PC-3 (cell line): ENCODE data around the gene TOX3. TPM values are rescaled to one million over a fixed set of nuclear protein-coding genes. Genes with fewer than 3 reads are reported as not detected.

ENCODE experiments used
- ATAC-seq: fragments of 200-7000 bp; cut with Tn5 transposase; 2 replicates; pipeline ENCODE4 v1.9.1; 2020; ENCODE audit warnings: mild to moderate bottlenecking, moderate library complexity
- BruUV-seq: library from RNA; stranded (reverse); fragments of 400-500 nt; replicated peaks from 2 replicates; lab custom pipeline; 2021; lab: Mats Ljungman, UMichigan
- CTCF ChIA-PET: fragments of 300-600 bp; sonication (Branson Sonifier 250); formaldehyde crosslinking; loops from one replicate; lab custom pipeline; 2022; ENCODE audit warnings: antibody characterized with exemption; lab: Charles Lee
- POLR2A ChIA-PET: fragments of 300-600 bp; sonication (Branson Sonifier 250); formaldehyde crosslinking; loops from one replicate; lab custom pipeline; 2022; ENCODE audit warnings: antibody characterized with exemption; ENCODE audit not compliant: unreplicated experiment; lab: Charles Lee
- DNase-seq: peaks from one replicate; pipeline ENCODE4 v3.0.0-alpha.2; 2015
- H2AFZ ChIP-seq: fragments of 300-600 bp; sonication (generic); 2 replicates; pipeline ENCODE4 v1.6.0; 2016; ENCODE audit warnings: antibody characterized with exemption, low read length
- H3F3A ChIP-seq: fragments of 300-600 bp; sonication (generic); one replicate; pipeline ENCODE4 v1.6.0; 2017; ENCODE audit warnings: antibody characterized with exemption, low read length, control low read depth, mild to moderate bottlenecking; ENCODE audit not compliant: unreplicated experiment
- H3K27ac ChIP-seq: fragments of 300-600 bp; sonication (generic); 2 replicates; pipeline ENCODE4 v1.5.1; 2016; ENCODE audit warnings: mild to moderate bottlenecking, low read length
- H3K27me3 ChIP-seq: fragments of 300-600 bp; sonication (generic); 2 replicates; pipeline ENCODE4 v1.6.1; 2016; ENCODE audit warnings: low read length, mixed read lengths
- H3K36me3 ChIP-seq: fragments of 300-600 bp; sonication (generic); 2 replicates; pipeline ENCODE4 v1.6.1; 2016; ENCODE audit warnings: low read depth, mixed run types, low read length, mixed read lengths
- H3K4me1 ChIP-seq: fragments of 300-600 bp; sonication (generic); 2 replicates; pipeline ENCODE4 v1.5.1; 2016; ENCODE audit warnings: low read length; ENCODE audit not compliant: insufficient read depth
- H3K4me2 ChIP-seq: fragments of 300-600 bp; sonication (generic); 2 replicates; pipeline ENCODE4 v1.6.0; 2016; ENCODE audit warnings: low read length
- H3K4me3 ChIP-seq: fragments of 300-600 bp; sonication (generic); 2 replicates; pipeline ENCODE4 v1.5.1; 2016; ENCODE audit warnings: mild to moderate bottlenecking, low read length, mixed read lengths
- H3K79me2 ChIP-seq: fragments of 300-600 bp; sonication (generic); 2 replicates; pipeline ENCODE4 v1.6.1; 2017; ENCODE audit warnings: low read length, mixed read lengths
- H3K9ac ChIP-seq: fragments of 300-600 bp; sonication (generic); 2 replicates; pipeline ENCODE4 v1.6.0; 2016; ENCODE audit warnings: mild to moderate bottlenecking, low read length
- H3K9me2 ChIP-seq: fragments of 300-600 bp; sonication (generic); replicated peaks from 2 replicates; pipeline ENCODE4 v1.6.1; 2016; ENCODE audit warnings: mixed run types, low read length, mixed read lengths
- H3K9me3 ChIP-seq: fragments of 300-600 bp; sonication (generic); 2 replicates; pipeline ENCODE4 v1.6.1; 2016; ENCODE audit warnings: low read length, mixed read lengths
- H4K20me1 ChIP-seq: fragments of 300-600 bp; sonication (generic); 2 replicates; pipeline ENCODE4 v1.6.1; 2016; ENCODE audit warnings: low read length, mixed read lengths
- EZH2 ChIP-seq: fragments of 300-600 bp; sonication (generic); IDR thresholded peaks from one replicate; pipeline ENCODE4 v1.6.1; 2017; ENCODE audit warnings: antibody characterized with exemption, mild to moderate bottlenecking, low read length; ENCODE audit not compliant: unreplicated experiment
- EZH2phosphoT487 ChIP-seq: fragments of 300-600 bp; sonication (generic); IDR thresholded peaks from 2 replicates; pipeline ENCODE4 v1.6.1; 2018; ENCODE audit warnings: mild to moderate bottlenecking, antibody characterized with exemption, low read length, borderline replicate concordance
- intact Hi-C: fragments of 100-400 bp; cut with micrococcal nuclease; formaldehyde crosslinking; loops from 2 replicates; pipeline ENCODE4 v1.9.0; 2023
- total RNA-seq: library from RNA; depleted of rRNA; stranded (reverse); fragments of >200 nt; gene quantifications from 2 replicates; pipeline ENCODE4 v1.2.3, GENCODE V29; 2014
- TF ChIP-seq, protein P1 (sequence below): fragments of 300-600 bp; sonication (generic); conservative IDR thresholded peaks from 2 replicates; pipeline ENCODE4 v1.5.1; 2017; ENCODE audit warnings: antibody characterized with exemption, low read depth, mild to moderate bottlenecking, low read length

TOX3 gene
- total RNA-seq, 1 experiment from 2014 or later: not detected

DNA sequence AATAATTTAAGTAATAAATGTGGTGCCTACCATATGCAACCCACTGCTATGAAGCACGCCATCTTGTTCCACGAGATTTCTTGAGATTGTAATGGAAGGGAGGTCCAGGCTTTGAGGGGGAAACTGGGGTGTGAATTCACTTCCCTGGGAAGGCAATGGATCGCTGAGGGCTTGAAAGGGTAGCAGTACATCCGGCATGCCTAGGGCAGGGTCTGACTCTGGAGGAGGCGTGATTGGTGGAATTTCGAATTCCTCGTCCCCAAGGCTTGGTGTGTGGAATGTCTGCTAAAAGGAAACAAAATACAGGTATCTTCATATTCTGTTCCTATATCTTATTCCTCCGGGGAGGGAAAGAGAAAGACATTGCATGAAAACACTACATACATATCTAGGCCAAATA, 83.0 kb downstream of the TOX3 start:
- H3K27ac ChIP-seq: no peak overlapping the region
- no peak overlapping the region for H3K9ac ChIP-seq
- intact Hi-C loops: no loop called here
- H2AFZ ChIP-seq: no peak overlapping the region
- no peaks in the 10 kb centered on the region for H4K20me1 ChIP-seq
- H3K4me3 ChIP-seq: no peak overlapping the region
- no peak overlapping the region for H3K4me2 ChIP-seq
- TF ChIP-seq EZH2phosphoT487: no peak
- TF ChIP-seq, protein P1, sequence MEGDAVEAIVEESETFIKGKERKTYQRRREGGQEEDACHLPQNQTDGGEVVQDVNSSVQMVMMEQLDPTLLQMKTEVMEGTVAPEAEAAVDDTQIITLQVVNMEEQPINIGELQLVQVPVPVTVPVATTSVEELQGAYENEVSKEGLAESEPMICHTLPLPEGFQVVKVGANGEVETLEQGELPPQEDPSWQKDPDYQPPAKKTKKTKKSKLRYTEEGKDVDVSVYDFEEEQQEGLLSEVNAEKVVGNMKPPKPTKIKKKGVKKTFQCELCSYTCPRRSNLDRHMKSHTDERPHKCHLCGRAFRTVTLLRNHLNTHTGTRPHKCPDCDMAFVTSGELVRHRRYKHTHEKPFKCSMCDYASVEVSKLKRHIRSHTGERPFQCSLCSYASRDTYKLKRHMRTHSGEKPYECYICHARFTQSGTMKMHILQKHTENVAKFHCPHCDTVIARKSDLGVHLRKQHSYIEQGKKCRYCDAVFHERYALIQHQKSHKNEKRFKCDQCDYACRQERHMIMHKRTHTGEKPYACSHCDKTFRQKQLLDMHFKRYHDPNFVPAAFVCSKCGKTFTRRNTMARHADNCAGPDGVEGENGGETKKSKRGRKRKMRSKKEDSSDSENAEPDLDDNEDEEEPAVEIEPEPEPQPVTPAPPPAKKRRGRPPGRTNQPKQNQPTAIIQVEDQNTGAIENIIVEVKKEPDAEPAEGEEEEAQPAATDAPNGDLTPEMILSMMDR: no peak
- TF ChIP-seq EZH2: no peak
- no TSS peak for BruUV-seq
- no peaks in the 10 kb centered on the region for H3K4me1 ChIP-seq
- no peak for DNase-seq
- POLR2A ChIA-PET: no interaction called here
- no peaks in the 10 kb centered on the region for H3K9me3 ChIP-seq
- no peaks in the 10 kb centered on the region for H3K27me3 ChIP-seq
- no peaks in the 10 kb centered on the region for H3K79me2 ChIP-seq
- ATAC-seq: no peak
- no peaks in the 10 kb centered on the region for H3K36me3 ChIP-seq
- CTCF ChIA-PET: no interaction called here
- H3F3A ChIP-seq: no peaks in the 10 kb centered on the region
- H3K9me2 ChIP-seq: no peaks in the 10 kb centered on the region

DNA sequence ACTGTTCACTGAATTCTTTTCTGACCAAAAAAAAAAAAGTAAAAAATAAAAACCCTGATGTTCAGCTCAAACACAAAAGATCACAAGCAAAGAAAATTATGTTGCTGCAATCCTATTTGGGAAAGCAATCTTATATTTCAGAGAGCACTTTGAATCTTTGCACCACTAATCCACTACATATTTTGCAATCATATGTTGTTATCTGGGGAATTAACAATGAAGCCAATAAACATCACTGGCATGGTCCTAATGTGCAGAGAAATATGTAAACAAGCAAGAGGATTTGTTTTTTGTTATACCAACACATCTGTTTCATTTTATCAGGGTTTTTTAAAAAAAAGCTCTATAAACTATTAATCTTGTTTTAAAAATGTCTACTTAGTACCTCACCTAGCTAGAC, 84.1 kb downstream of the TOX3 start:
- Histone ChIP-seq H3K27ac (no peak overlapping the region), H3K9ac (no peak overlapping the region), H3K79me2 (no peaks in the 10 kb centered on the region), H3K36me3 (no peaks in the 10 kb centered on the region), H4K20me1 (no peaks in the 10 kb centered on the region), H3K9me3 (no peaks in the 10 kb centered on the region), H3F3A (no peaks in the 10 kb centered on the region), H3K4me1 (no peaks in the 10 kb centered on the region), H2AFZ (no peak overlapping the region), H3K4me2 (no peak overlapping the region), H3K9me2 (no peaks in the 10 kb centered on the region), H3K4me3 (no peak overlapping the region), H3K27me3 (no peaks in the 10 kb centered on the region)
- ATAC-seq (no peak), DNase-seq (no peak)
- intact Hi-C loops: no loop called here
- TF ChIP-seq EZH2phosphoT487 (no peak), EZH2 (no peak)
- TF ChIP-seq, protein P1: no peak
- ChIA-PET POLR2A (no interaction called here), CTCF (no interaction called here)
- no TSS peak for BruUV-seq

DNA sequence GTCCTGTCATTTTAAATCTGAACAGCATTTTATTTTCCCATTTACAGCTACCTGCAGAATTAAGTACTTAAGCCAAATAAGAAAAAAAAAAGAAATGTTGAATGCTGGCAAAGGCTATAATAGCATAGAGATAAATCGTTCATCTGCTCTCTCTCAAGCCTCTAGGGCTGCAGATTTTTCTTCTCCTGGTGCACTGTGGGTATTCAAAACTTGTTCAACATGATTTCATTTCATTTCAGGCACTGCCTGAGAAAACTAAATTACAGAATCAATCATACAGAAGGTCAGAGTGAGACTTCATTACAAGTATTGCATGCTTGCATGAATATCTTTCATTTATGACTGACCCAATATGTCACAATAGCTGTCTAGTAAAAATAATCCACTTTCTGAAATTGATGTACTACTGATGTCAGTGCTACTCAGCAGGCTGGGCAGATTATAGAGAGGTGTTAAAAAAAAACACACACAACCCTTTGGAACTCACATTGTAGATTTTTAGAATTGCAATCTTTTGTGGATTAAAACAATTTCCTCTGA, 86.2 kb downstream of the TOX3 start:
- Histone ChIP-seq H3K36me3 (no peaks in the 10 kb centered on the region), H3K27me3 (no peaks in the 10 kb centered on the region), H2AFZ (no peak overlapping the region), H3F3A (no peaks in the 10 kb centered on the region), H3K79me2 (no peaks in the 10 kb centered on the region), H4K20me1 (no peaks in the 10 kb centered on the region), H3K27ac (no peak overlapping the region), H3K4me2 (no peak overlapping the region), H3K4me3 (no peak overlapping the region), H3K9me3 (no peaks in the 10 kb centered on the region), H3K4me1 (no peaks in the 10 kb centered on the region), H3K9me2 (no peaks in the 10 kb centered on the region), H3K9ac (no peak overlapping the region)
- intact Hi-C loops: no loop called here
- ATAC-seq: no peak
- BruUV-seq: no TSS peak
- DNase-seq: no peak
- ChIA-PET POLR2A (no interaction called here), CTCF (no interaction called here)
- TF ChIP-seq, protein P1: no peak
- TF ChIP-seq EZH2 (no peak), EZH2phosphoT487 (no peak)
